Effector memory CD4-positive, alpha-beta T cell (primary cell): Measurements from ENCODE around the gene CALY.

ENCODE experiments used
- DNase-seq, 3 donors: peaks; one replicate each; pipeline ENCODE4 v3.0.0-alpha.2; 2020
- H3K27ac ChIP-seq: 2 replicates; pipeline ENCODE4 v1.7.0; 2013; ENCODE audit warnings: mild to moderate bottlenecking, low read length, moderate library complexity; ENCODE audit not compliant: insufficient read depth, poor library complexity, severe bottlenecking
- H3K27me3 ChIP-seq: replicated peaks from 2 replicates; pipeline ENCODE4 v1.7.0; 2013; ENCODE audit warnings: mild to moderate bottlenecking, low read length; ENCODE audit not compliant: insufficient read depth, control insufficient read depth, poor library complexity, severe bottlenecking
- H3K36me3 ChIP-seq: 2 replicates; pipeline ENCODE4 v1.7.0; 2013; ENCODE audit warnings: mild to moderate bottlenecking, low read length, moderate library complexity; ENCODE audit not compliant: control insufficient read depth, insufficient read depth
- H3K4me1 ChIP-seq: 2 replicates; pipeline ENCODE4 v1.7.0; 2013; ENCODE audit warnings: low read length, mild to moderate bottlenecking; ENCODE audit not compliant: control insufficient read depth, insufficient read depth, poor library complexity, severe bottlenecking
- H3K4me3 ChIP-seq: 2 replicates; pipeline ENCODE4 v1.7.0; 2013; ENCODE audit warnings: low read length, low read depth, mild to moderate bottlenecking; ENCODE audit not compliant: insufficient read depth, poor library complexity, severe bottlenecking
- H3K9me3 ChIP-seq: 2 replicates; pipeline ENCODE4 v1.7.0; 2013; ENCODE audit warnings: mild to moderate bottlenecking, low read length, moderate library complexity; ENCODE audit not compliant: control insufficient read depth

CALY gene

GRCh38 chr10:133351408-133352318, 15.0 kb upstream of the CALY start:
- H3K27ac ChIP-seq, result no peak overlapping the region
- peaks cover 1% of the 10 kb centered on the region for H3K4me1 ChIP-seq
- no peaks in the 10 kb centered on the region for H3K9me3 ChIP-seq
- no peaks in the 10 kb centered on the region for H3K36me3 ChIP-seq
- no peak overlapping the region for H3K4me3 ChIP-seq
- H3K27me3 ChIP-seq, result peaks cover 13% of the 10 kb centered on the region
- DNase-seq, result no peak

- Histone ChIP-seq H3K27ac (no peak overlapping the region), H3K4me3 (no peak overlapping the region), H3K36me3 (no peaks in the 10 kb centered on the region), H3K27me3 (peaks cover 13% of the 10 kb centered on the region), H3K9me3 (no peaks in the 10 kb centered on the region), H3K4me1 (no peaks in the 10 kb centered on the region)
- DNase-seq, result no peak
These were observed 14.2 kb upstream of the CALY start for GRCh38 chr10:133350950-133351329.

- peaks cover 18% of the 10 kb centered on the region for H3K27me3 ChIP-seq
- H3K36me3 ChIP-seq, result no peaks in the 10 kb centered on the region
- no peak overlapping the region for H3K4me3 ChIP-seq
- no peaks in the 10 kb centered on the region for H3K4me1 ChIP-seq
- no peak for DNase-seq
- no peak overlapping the region for H3K27ac ChIP-seq
- no peaks in the 10 kb centered on the region for H3K9me3 ChIP-seq
These were observed 13.7 kb upstream of the CALY start for GRCh38 chr10:133350283-133350949.

GRCh38 chr10:133349577-133350011, 12.9 kb upstream of the CALY start:
- no peaks in the 10 kb centered on the region for H3K9me3 ChIP-seq
- H3K27me3 ChIP-seq, result peaks cover 24% of the 10 kb centered on the region
- H3K4me3 ChIP-seq, result no peak overlapping the region
- no peaks in the 10 kb centered on the region for H3K36me3 ChIP-seq
- H3K27ac ChIP-seq, result no peak overlapping the region
- DNase-seq, result no peak
- no peaks in the 10 kb centered on the region for H3K4me1 ChIP-seq

- DNase-seq, result no peak
- no peaks in the 10 kb centered on the region for H3K36me3 ChIP-seq
- H3K27me3 ChIP-seq, result peaks cover 27% of the 10 kb centered on the region
- H3K4me3 ChIP-seq, result no peak overlapping the region
- H3K4me1 ChIP-seq, result no peaks in the 10 kb centered on the region
- H3K9me3 ChIP-seq, result no peaks in the 10 kb centered on the region
- H3K27ac ChIP-seq, result no peak overlapping the region
These were observed 12.5 kb upstream of the CALY start for GRCh38 chr10:133349160-133349568.

GRCh38 chr10:133347710-133348517, 11.2 kb upstream of the CALY start:
- Histone ChIP-seq H3K36me3 (no peaks in the 10 kb centered on the region), H3K9me3 (no peaks in the 10 kb centered on the region), H3K4me3 (no peak overlapping the region), H3K27me3 (peaks cover 34% of the 10 kb centered on the region), H3K4me1 (no peaks in the 10 kb centered on the region), H3K27ac (no peak overlapping the region)
- no peak for DNase-seq

- Histone ChIP-seq H3K27ac (no peak overlapping the region), H3K27me3 (peaks cover 34% of the 10 kb centered on the region), H3K36me3 (no peaks in the 10 kb centered on the region), H3K4me1 (no peaks in the 10 kb centered on the region), H3K9me3 (no peaks in the 10 kb centered on the region), H3K4me3 (no peak overlapping the region)
- no peak for DNase-seq
These were observed 9.7 kb upstream of the CALY start for GRCh38 chr10:133346413-133346812.

- Histone ChIP-seq H3K27ac (no peak overlapping the region), H3K4me1 (no peaks in the 10 kb centered on the region), H3K9me3 (no peaks in the 10 kb centered on the region), H3K27me3 (peaks cover 34% of the 10 kb centered on the region), H3K36me3 (no peaks in the 10 kb centered on the region), H3K4me3 (no peak overlapping the region)
- DNase-seq, result no peak
These were observed 7.5 kb upstream of the CALY start for GRCh38 chr10:133344236-133344635.

- no peaks in the 10 kb centered on the region for H3K36me3 ChIP-seq
- no peaks in the 10 kb centered on the region for H3K4me1 ChIP-seq
- no peak for DNase-seq
- H3K27me3 ChIP-seq, result peaks cover 34% of the 10 kb centered on the region
- no peaks in the 10 kb centered on the region for H3K9me3 ChIP-seq
- no peak overlapping the region for H3K4me3 ChIP-seq
- no peak overlapping the region for H3K27ac ChIP-seq
These were observed 6.9 kb upstream of the CALY start for GRCh38 chr10:133343558-133343957.
